ENCODE results near the gene PPP1R3F. TPM values are rescaled to one million over a fixed set of nuclear protein-coding genes. Genes with fewer than 3 reads are reported as not detected.
"Not testable (repeated sequence)": the region's sequence is repeated elsewhere in the genome, so short reads cannot be mapped to it uniquely, and the experiment has no call there.

The PPP1R3F gene
- total RNA-seq, 1 experiment from 2014 or later = 1.6 TPM

- H3K4me1 ChIP-seq (ENCODE audit: control insufficient read depth in 1 of 2, insufficient read depth in 2 of 2, low read length in 2 of 2) = no peaks in the 10 kb centered on the region
- H3K4me3 ChIP-seq (replicated peaks in 1 of 2; ENCODE audit: low read depth in 1 of 2, low read length in 2 of 2) = no peak overlapping the region
- H4K20me1 ChIP-seq (ENCODE audit: insufficient read depth) = no peaks in the 10 kb centered on the region
- no peaks in the 10 kb centered on the region for H3K9me3 ChIP-seq (ENCODE audit: control insufficient read depth in 1 of 2, insufficient read depth in 1 of 2, low read depth in 1 of 2, low read length in 2 of 2)
- peak; percentile 23; the same call in 1 of the 2 replicates for ATAC-seq
- no peak for DNase-seq (ENCODE audit: low read depth, low spot score)
- H3K27ac ChIP-seq (ENCODE audit: low read depth, low read length) = no peak overlapping the region
- no peaks in the 10 kb centered on the region for H3K9me2 ChIP-seq (ENCODE audit: insufficient read depth)
- no peaks in the 10 kb centered on the region for H3K36me3 ChIP-seq (ENCODE audit: control insufficient read depth in 1 of 2, insufficient read depth in 2 of 2, low read length in 2 of 2)
- RAD21 ChIA-PET (ENCODE audit: low non-redundant PET in 1 of 2, low total read pairs in 2 of 2, uncharacterized antibody in 2 of 2, unreplicated experiment in 2 of 2) = no interaction called here
- POLR2A ChIA-PET = no interaction called here
- H3K27me3 ChIP-seq (ENCODE audit: insufficient read depth, low read length) = no peaks in the 10 kb centered on the region
- intact Hi-C loops (cut with micrococcal nuclease) = loop anchor here (5.0 kb wide), 1 partner anchor 460 kb away; no protein-coding TSS in a partner anchor
- BruUV-seq (replicated peaks) = no TSS peak
- CTCF ChIA-PET = interaction anchor here (0.6 to 1.4 kb wide), 6 partner anchors 24 to 546 kb away, joined by 3 to 5 read pairs (median 4); no protein-coding TSS in a partner anchor
- H3K79me2 ChIP-seq (ENCODE audit: insufficient read depth, low read length) = no peaks in the 10 kb centered on the region
- H3K9ac ChIP-seq (ENCODE audit: low read length) = no peak overlapping the region
- H2AFZ ChIP-seq (ENCODE audit: low read depth, low read length, poor library complexity, severe bottlenecking) = no peak overlapping the region
- TF ChIP-seq POLR2AphosphoS5 (IDR thresholded peaks at IDR 0.05; ENCODE audit: low read depth, low read length) (no peak), YY1 (IDR thresholded peaks at IDR 0.05; ENCODE audit: extremely low read depth, insufficient replicate concordance, low read depth, low read length) (no peak), CEBPB (IDR thresholded peaks at IDR 0.05; ENCODE audit: low read depth) (no peak), REST (IDR thresholded peaks at IDR 0.05; ENCODE audit: low read depth) (no peak)
- no peak overlapping the region for H3K4me2 ChIP-seq (ENCODE audit: low read length)
Observed at GRCh38 chrX:49292400-49293362, 23.1 kb downstream of the PPP1R3F start.

- BruUV-seq (replicated peaks); H3K9me3 ChIP-seq (ENCODE audit: control insufficient read depth in 1 of 2, insufficient read depth in 1 of 2, low read depth in 1 of 2, low read length in 2 of 2); H3K9me2 ChIP-seq (ENCODE audit: insufficient read depth); POLR2A ChIA-PET; H3K79me2 ChIP-seq (ENCODE audit: insufficient read depth, low read length); DNase-seq (ENCODE audit: low read depth, low spot score); RAD21 ChIA-PET (ENCODE audit: low non-redundant PET in 1 of 2, low total read pairs in 2 of 2, uncharacterized antibody in 2 of 2, unreplicated experiment in 2 of 2); intact Hi-C loops (cut with micrococcal nuclease); ATAC-seq; H4K20me1 ChIP-seq (ENCODE audit: insufficient read depth); H3K4me1 ChIP-seq (ENCODE audit: control insufficient read depth in 1 of 2, insufficient read depth in 2 of 2, low read length in 2 of 2); H3K4me2 ChIP-seq (ENCODE audit: low read length); CTCF ChIA-PET; H3K27me3 ChIP-seq (ENCODE audit: insufficient read depth, low read length); H3K9ac ChIP-seq (ENCODE audit: low read length); H3K4me3 ChIP-seq (replicated peaks in 1 of 2; ENCODE audit: low read depth in 1 of 2, low read length in 2 of 2); H2AFZ ChIP-seq (ENCODE audit: low read depth, low read length, poor library complexity, severe bottlenecking); H3K36me3 ChIP-seq (ENCODE audit: control insufficient read depth in 1 of 2, insufficient read depth in 2 of 2, low read length in 2 of 2); H3K27ac ChIP-seq (ENCODE audit: low read depth, low read length): not testable (repeated sequence)
Observed at GRCh38 chrX:49299293-49299692, 29.7 kb downstream of the PPP1R3F start.

Data from HCT116 (cell line).